Measurements from ENCODE around the gene ANKRD13B.

- TF ChIP-seq POLR2AphosphoS5 (IDR thresholded peaks at IDR 0.05), result no peak
- no peak for TF ChIP-seq CTCF (IDR thresholded peaks at IDR 0.05)
- TF ChIP-seq EP300 (IDR thresholded peaks at IDR 0.05), result no peak
- TF ChIP-seq POLR2A (IDR thresholded peaks at IDR 0.05), result no peak
Observed at GRCh38 chr17:29624586-29624985, 31.7 kb downstream of the ANKRD13B start.

All from stomach (tissue), 4 donors.